GM12878 (cell line): ENCODE results near the gene ZNF629. TPM values are rescaled to one million over a fixed set of nuclear protein-coding genes. Genes with fewer than 3 reads are reported as not detected.

Experiments used
- BMI1 ChIP-seq: fragments of 450-650 bp; IDR thresholded peaks from 2 replicates; pipeline ENCODE4 v1.6.1; 2016; ENCODE audit warnings: mild to moderate bottlenecking, moderate library complexity, borderline replicate concordance
- CEBPB ChIP-seq, 2 experiments: fragments of 150-350 bp in 1 of 2; IDR thresholded peaks; 2 replicates each; pipeline ENCODE4 v1.6.1; 2012 to 2014; ENCODE audit warnings: low read depth in 2 of 2, low read length in 2 of 2, borderline replicate concordance in 1 of 2, inconsistent platforms in 1 of 2
- CHD4 ChIP-seq: fragments of 200-600 bp; sonication (generic); IDR thresholded peaks from 2 replicates; pipeline ENCODE4 v1.6.1; 2016; ENCODE audit warnings: mild to moderate bottlenecking
- GABPA ChIP-seq: IDR thresholded peaks from 2 replicates; pipeline ENCODE4 v1.6.1; 2014; ENCODE audit warnings: antibody characterized with exemption, low read depth, mild to moderate bottlenecking, inconsistent platforms
- HDAC2 ChIP-seq: fragments of 200-600 bp; sonication (generic); IDR thresholded peaks from 2 replicates; pipeline ENCODE4 v1.6.1; 2017
- KAT2A ChIP-seq: conservative IDR thresholded peaks from 2 replicates; pipeline ENCODE4 v1.6.1; 2011; ENCODE audit warnings: low read depth, low read length; ENCODE audit not compliant: control insufficient read depth
- MXI1 ChIP-seq: fragments of 150-350 bp; IDR thresholded peaks from 2 replicates; pipeline ENCODE4 v1.6.1; 2011; ENCODE audit warnings: low read depth, mild to moderate bottlenecking, inconsistent platforms, low read length, improper control_type of control experiment
- POLR2AphosphoS2 ChIP-seq: IDR thresholded peaks from 2 replicates; pipeline ENCODE4 v1.6.1; 2011; ENCODE audit warnings: low read depth, mild to moderate bottlenecking, low read length, improper control_type of control experiment, moderate library complexity
- RAD21 ChIP-seq: IDR thresholded peaks from 2 replicates; pipeline ENCODE4 v1.6.1; 2011; ENCODE audit warnings: mild to moderate bottlenecking, low read depth, low read length, moderate library complexity; ENCODE audit not compliant: insufficient read depth
- SMARCA5 ChIP-seq: fragments of 450-650 bp; IDR thresholded peaks from 2 replicates; pipeline ENCODE4 v1.6.1; 2017; ENCODE audit warnings: mild to moderate bottlenecking
- SPI1 ChIP-seq: IDR thresholded peaks from 2 replicates; pipeline ENCODE4 v1.6.1; 2011; ENCODE audit warnings: low read depth, mild to moderate bottlenecking, low read length, moderate library complexity, borderline replicate concordance; ENCODE audit not compliant: insufficient read depth
- SREBF1 ChIP-seq: IDR thresholded peaks from 2 replicates; pipeline ENCODE4 v1.6.1; 2012; ENCODE audit warnings: mild to moderate bottlenecking, low read length
- SREBF2 ChIP-seq: IDR thresholded peaks from 2 replicates; pipeline ENCODE4 v1.6.1; 2012; ENCODE audit warnings: mild to moderate bottlenecking, low read length
- ZNF384 ChIP-seq: IDR thresholded peaks from 2 replicates; pipeline ENCODE4 v1.6.1; 2012; ENCODE audit warnings: low read depth, mild to moderate bottlenecking, low read length, improper control_type of control experiment, borderline replicate concordance
- polyA plus RNA-seq, 11 experiments: library from polyadenylated mRNA; depleted of rRNA in 4 of 11; unstranded in 6 of 11; stranded (reverse) in 5 of 11; fragments of >200 nt; fragmentation: Nextera tagmentation in 4 of 11; fragmentation: Illumina TruSeq in 1 of 11; extraction: Ambion mirVana in 4 of 11; extraction: Trizol in 1 of 11; gene quantifications; 1 replicate in 1 of 11; 2 replicates in 10 of 11; pipeline versions ENCODE4 v1.2.1 to v1.2.3, GENCODE V29; 2011 to 2016; ENCODE audit warnings: inconsistent platforms in 2 of 11, missing spikeins in 2 of 11, low read depth in 1 of 11
- total RNA-seq, 4 experiments: library from RNA; depleted of rRNA in 3 of 4; stranded (reverse); fragments of >200 nt in 3 of 4; fragmentation: Illumina TruSeq in 1 of 4; extraction: Trizol in 1 of 4; gene quantifications; 2 replicates each; pipeline versions ENCODE4 v1.2.1 to v1.2.3, GENCODE V29; 2013 to 2021
- TF ChIP-seq, protein P1 (sequence below): fragments of 150-350 bp; IDR thresholded peaks from 2 replicates; pipeline ENCODE4 v1.6.1; 2016; ENCODE audit warnings: low read depth, low read length
- TF ChIP-seq, protein P2 (sequence below): fragments of 450-650 bp; IDR thresholded peaks from 2 replicates; pipeline ENCODE4 v1.6.1; 2016; ENCODE audit warnings: mild to moderate bottlenecking, moderate library complexity, borderline replicate concordance
- TF ChIP-seq, protein P3 (sequence below): IDR thresholded peaks from 2 replicates; pipeline ENCODE4 v1.6.1; 2011; ENCODE audit warnings: borderline replicate concordance, low read depth, mild to moderate bottlenecking, moderate library complexity, low read length; ENCODE audit not compliant: insufficient read depth, poor library complexity, severe bottlenecking
- TF ChIP-seq, protein P4 (sequence below): fragments of 450-650 bp; IDR thresholded peaks from 2 replicates; pipeline ENCODE4 v1.6.1; 2014; ENCODE audit warnings: mild to moderate bottlenecking

Gene ZNF629
- total and polyA plus RNA-seq, 10 of the 15 experiments (the other 5 are each of a cell fraction or from before 2014, with no cell fraction given): 0.02 to 0.69 (median 0.40) TPM

DNA sequence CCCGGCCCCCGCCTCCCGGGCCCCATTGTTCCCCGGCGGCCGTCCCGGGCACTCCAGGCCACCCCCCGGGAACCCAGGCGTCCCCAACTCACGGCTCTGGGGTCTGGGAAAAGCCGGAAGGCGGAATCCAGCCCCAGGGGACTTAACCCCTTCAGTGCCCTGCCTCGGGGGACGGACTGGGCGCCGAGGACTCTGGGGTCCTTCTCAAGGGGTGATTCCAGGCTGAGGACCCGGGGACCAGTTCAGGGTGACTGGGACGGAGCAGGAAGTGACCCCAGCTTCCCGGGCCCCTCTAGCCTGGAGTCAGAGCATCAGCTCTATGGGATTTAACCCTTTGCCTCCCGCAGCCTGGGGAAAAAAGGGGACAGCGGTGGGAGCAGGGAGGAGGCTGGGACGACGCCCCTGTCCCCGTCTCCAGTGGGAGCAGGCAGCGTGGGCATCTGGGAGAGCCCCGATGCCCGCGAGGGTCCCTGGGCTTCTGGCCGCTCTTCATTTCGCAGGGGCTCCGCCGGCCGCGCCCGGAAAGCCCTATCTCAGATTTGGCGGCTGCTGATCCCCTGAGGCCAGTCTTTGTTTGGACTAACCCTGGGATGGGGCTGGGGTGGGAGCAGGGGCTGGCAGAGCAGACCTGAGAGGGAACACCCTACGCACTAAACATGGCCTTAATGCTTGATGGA is at the start of gene ZNF629 (continued):
- TF ChIP-seq, protein P1, sequence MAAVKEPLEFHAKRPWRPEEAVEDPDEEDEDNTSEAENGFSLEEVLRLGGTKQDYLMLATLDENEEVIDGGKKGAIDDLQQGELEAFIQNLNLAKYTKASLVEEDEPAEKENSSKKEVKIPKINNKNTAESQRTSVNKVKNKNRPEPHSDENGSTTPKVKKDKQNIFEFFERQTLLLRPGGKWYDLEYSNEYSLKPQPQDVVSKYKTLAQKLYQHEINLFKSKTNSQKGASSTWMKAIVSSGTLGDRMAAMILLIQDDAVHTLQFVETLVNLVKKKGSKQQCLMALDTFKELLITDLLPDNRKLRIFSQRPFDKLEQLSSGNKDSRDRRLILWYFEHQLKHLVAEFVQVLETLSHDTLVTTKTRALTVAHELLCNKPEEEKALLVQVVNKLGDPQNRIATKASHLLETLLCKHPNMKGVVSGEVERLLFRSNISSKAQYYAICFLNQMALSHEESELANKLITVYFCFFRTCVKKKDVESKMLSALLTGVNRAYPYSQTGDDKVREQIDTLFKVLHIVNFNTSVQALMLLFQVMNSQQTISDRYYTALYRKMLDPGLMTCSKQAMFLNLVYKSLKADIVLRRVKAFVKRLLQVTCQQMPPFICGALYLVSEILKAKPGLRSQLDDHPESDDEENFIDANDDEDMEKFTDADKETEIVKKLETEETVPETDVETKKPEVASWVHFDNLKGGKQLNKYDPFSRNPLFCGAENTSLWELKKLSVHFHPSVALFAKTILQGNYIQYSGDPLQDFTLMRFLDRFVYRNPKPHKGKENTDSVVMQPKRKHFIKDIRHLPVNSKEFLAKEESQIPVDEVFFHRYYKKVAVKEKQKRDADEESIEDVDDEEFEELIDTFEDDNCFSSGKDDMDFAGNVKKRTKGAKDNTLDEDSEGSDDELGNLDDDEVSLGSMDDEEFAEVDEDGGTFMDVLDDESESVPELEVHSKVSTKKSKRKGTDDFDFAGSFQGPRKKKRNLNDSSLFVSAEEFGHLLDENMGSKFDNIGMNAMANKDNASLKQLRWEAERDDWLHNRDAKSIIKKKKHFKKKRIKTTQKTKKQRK: no peak
- no peak for TF ChIP-seq BMI1
- TF ChIP-seq POLR2AphosphoS2: no peak
- TF ChIP-seq MXI1: no peak
- TF ChIP-seq, protein P2, sequence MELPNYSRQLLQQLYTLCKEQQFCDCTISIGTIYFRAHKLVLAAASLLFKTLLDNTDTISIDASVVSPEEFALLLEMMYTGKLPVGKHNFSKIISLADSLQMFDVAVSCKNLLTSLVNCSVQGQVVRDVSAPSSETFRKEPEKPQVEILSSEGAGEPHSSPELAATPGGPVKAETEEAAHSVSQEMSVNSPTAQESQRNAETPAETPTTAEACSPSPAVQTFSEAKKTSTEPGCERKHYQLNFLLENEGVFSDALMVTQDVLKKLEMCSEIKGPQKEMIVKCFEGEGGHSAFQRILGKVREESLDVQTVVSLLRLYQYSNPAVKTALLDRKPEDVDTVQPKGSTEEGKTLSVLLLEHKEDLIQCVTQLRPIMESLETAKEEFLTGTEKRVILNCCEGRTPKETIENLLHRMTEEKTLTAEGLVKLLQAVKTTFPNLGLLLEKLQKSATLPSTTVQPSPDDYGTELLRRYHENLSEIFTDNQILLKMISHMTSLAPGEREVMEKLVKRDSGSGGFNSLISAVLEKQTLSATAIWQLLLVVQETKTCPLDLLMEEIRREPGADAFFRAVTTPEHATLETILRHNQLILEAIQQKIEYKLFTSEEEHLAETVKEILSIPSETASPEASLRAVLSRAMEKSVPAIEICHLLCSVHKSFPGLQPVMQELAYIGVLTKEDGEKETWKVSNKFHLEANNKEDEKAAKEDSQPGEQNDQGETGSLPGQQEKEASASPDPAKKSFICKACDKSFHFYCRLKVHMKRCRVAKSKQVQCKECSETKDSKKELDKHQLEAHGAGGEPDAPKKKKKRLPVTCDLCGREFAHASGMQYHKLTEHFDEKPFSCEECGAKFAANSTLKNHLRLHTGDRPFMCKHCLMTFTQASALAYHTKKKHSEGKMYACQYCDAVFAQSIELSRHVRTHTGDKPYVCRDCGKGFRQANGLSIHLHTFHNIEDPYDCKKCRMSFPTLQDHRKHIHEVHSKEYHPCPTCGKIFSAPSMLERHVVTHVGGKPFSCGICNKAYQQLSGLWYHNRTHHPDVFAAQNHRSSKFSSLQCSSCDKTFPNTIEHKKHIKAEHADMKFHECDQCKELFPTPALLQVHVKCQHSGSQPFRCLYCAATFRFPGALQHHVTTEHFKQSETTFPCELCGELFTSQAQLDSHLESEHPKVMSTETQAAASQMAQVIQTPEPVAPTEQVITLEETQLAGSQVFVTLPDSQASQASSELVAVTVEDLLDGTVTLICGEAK: peak; percentile 71
- TF ChIP-seq SREBF1: no peak; the same call in 1 of the 2 replicates
- TF ChIP-seq SPI1: 0 out of 2 replicates have a peak, but pooled peaks have one; percentile 9
- no peak for TF ChIP-seq CEBPB (IDR thresholded peaks at IDR 0.05; ENCODE audit: borderline replicate concordance in 1 of 2, low read depth in 2 of 2, low read length in 2 of 2)
- no peak for TF ChIP-seq RAD21
- peak; percentile 79 for TF ChIP-seq GABPA
- TF ChIP-seq, protein P3, sequence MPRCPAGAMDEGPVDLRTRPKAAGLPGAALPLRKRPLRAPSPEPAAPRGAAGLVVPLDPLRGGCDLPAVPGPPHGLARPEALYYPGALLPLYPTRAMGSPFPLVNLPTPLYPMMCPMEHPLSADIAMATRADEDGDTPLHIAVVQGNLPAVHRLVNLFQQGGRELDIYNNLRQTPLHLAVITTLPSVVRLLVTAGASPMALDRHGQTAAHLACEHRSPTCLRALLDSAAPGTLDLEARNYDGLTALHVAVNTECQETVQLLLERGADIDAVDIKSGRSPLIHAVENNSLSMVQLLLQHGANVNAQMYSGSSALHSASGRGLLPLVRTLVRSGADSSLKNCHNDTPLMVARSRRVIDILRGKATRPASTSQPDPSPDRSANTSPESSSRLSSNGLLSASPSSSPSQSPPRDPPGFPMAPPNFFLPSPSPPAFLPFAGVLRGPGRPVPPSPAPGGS: no peak
- TF ChIP-seq SMARCA5: no peak
- TF ChIP-seq ZNF384: no peak
- no peak for TF ChIP-seq HDAC2
- TF ChIP-seq, protein P4, sequence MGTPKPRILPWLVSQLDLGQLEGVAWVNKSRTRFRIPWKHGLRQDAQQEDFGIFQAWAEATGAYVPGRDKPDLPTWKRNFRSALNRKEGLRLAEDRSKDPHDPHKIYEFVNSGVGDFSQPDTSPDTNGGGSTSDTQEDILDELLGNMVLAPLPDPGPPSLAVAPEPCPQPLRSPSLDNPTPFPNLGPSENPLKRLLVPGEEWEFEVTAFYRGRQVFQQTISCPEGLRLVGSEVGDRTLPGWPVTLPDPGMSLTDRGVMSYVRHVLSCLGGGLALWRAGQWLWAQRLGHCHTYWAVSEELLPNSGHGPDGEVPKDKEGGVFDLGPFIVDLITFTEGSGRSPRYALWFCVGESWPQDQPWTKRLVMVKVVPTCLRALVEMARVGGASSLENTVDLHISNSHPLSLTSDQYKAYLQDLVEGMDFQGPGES: no peak
- TF ChIP-seq KAT2A: no peak
- no peak for TF ChIP-seq SREBF2
- TF ChIP-seq CHD4: no peak
